VCaP (cell line): ENCODE data around the gene ANXA2.

Experiments used
- H3K27ac ChIP-seq: fragments of 450-650 bp; 2 replicates; pipeline ENCODE4 v1.5.1; 2017
- TF ChIP-seq, protein P1 (sequence below): fragments of 450-650 bp; conservative IDR thresholded peaks from 2 replicates; pipeline ENCODE4 v1.5.1; 2017; ENCODE audit warnings: mild to moderate bottlenecking, moderate library complexity

ANXA2 gene

DNA sequence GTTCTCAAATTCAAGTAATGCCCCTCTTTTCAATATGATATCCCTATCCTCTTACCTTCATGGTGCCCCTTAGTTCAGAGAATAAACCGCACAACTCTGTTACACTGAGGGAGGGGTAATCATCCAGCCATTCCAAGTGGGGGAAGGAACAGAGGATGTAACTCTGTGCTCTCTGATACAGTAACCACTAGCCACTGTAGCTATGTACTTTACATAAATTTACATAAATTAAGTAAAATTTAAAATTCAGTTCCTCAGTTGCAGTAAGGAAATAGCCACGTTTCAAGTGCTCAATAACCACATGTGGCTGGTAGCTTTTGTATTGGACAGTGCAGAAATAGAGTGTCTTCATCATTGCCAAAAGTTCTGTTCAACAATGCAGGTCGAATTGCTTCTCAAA, 90.8 kb downstream of the ANXA2 start:
- H3K27ac ChIP-seq, result no peak overlapping the region
- TF ChIP-seq, protein P1, sequence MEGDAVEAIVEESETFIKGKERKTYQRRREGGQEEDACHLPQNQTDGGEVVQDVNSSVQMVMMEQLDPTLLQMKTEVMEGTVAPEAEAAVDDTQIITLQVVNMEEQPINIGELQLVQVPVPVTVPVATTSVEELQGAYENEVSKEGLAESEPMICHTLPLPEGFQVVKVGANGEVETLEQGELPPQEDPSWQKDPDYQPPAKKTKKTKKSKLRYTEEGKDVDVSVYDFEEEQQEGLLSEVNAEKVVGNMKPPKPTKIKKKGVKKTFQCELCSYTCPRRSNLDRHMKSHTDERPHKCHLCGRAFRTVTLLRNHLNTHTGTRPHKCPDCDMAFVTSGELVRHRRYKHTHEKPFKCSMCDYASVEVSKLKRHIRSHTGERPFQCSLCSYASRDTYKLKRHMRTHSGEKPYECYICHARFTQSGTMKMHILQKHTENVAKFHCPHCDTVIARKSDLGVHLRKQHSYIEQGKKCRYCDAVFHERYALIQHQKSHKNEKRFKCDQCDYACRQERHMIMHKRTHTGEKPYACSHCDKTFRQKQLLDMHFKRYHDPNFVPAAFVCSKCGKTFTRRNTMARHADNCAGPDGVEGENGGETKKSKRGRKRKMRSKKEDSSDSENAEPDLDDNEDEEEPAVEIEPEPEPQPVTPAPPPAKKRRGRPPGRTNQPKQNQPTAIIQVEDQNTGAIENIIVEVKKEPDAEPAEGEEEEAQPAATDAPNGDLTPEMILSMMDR, result no peak

DNA sequence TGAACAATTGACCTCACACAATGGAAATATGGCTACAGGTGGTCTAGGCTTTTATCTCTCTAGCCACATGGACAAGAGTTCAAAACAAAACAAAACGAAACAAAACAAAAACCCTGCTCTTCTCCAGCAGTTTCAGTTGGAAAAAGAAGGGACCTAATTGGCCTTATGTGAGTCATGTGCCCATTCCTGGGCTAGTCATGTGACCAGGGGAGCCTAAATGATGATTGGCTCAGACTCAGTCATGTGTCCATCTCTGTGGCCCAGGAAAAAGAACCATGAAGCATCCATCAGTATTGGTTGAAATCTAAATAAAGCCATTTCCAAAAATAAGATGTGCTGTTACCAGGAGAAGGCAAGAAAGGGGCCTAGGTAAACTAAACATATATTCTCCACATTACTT, 96.8 kb downstream of the ANXA2 start:
- no peak overlapping the region for H3K27ac ChIP-seq
- TF ChIP-seq, protein P1, result no peak

DNA sequence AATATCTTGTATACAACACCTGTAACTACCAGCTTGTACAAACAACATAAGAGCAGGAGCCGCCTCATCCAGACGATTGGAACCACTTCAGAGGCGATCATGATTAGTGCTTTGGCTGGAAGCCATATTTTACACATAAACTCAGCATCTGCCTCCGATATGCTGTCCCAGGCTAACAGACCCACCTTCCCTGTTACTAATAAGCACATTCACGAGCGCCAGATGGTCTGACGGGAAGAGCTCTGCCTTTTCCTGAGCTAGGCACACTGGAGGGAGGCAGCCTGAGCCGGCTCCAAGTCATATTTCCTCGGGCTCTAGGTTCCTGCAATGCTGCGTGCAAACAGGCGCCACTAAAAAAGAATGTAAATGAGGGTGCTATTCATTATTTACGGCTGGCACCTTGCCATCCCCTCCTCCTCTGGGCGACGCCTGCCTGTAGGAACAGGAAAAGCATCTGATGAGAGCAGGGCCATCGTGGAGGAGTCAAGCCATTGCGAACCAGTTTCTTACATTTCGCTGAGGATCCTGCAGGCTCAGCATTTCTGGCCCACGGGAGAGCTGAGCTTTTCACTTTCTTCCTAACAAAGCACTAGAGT, 98.2 kb downstream of the ANXA2 start:
- TF ChIP-seq, protein P1, result no peak
- no peak overlapping the region for H3K27ac ChIP-seq
